Epithelial cell of esophagus (primary cell): ENCODE measurements around the gene SPAG8.
A peak's percentile ranks its signal among the peaks of the same experiment; 100 is the strongest.

Experiments
- DNase-seq: peaks from one replicate; pipeline ENCODE4 v3.0.0; 2010; ENCODE audit warnings: low read depth
- H3K4me3 ChIP-seq: 2 replicates; pipeline ENCODE4 v1.5.1; 2011; ENCODE audit warnings: mild to moderate bottlenecking, low read length, control low read depth
- CTCF ChIP-seq: IDR thresholded peaks from 2 replicates; pipeline ENCODE4 v1.5.1; 2011; ENCODE audit warnings: low read depth, mild to moderate bottlenecking, low read length, control low read depth, inconsistent platforms; ENCODE audit not compliant: insufficient read depth; ENCODE audit errors: missing control alignments

Gene SPAG8

GRCh38 chr9:35791297-35791921 is 20.7 kb downstream of the SPAG8 start, which contains the start of gene NPR2:
Gene NPR2 (plus strand): TSS chr9:35791591. CDS start chr9:35792409, 818 bp downstream.
- no peak for TF ChIP-seq CTCF
- DNase-seq, result peak; percentile 10
- peak within 1 kb of the TSS; percentile 33 for H3K4me3 ChIP-seq

- H3K4me3 ChIP-seq, result no peak overlapping the region
- peak; percentile 89 for TF ChIP-seq CTCF
- peak; percentile 81 for DNase-seq
These were observed 21.4 kb downstream of the SPAG8 start for GRCh38 chr9:35790385-35791296.

GRCh38 chr9:35790025-35790384 is 22.1 kb downstream of the SPAG8 start:
- no peak for TF ChIP-seq CTCF
- no peak for DNase-seq

GRCh38 chr9:35789541-35789940 is 22.5 kb downstream of the SPAG8 start:
- no peak overlapping the region for H3K4me3 ChIP-seq
- no peak for DNase-seq
- TF ChIP-seq CTCF, result no peak

More at GRCh38 chr9:35790025-35790384, 22.1 kb downstream of the SPAG8 start:
- H3K4me3 ChIP-seq, result no peak overlapping the region

- no peak for TF ChIP-seq CTCF
- H3K4me3 ChIP-seq, result no peak overlapping the region
These were observed 28.6 kb downstream of the SPAG8 start for GRCh38 chr9:35783418-35783817.

GRCh38 chr9:35781066-35781465 is 31.0 kb downstream of the SPAG8 start:
- DNase-seq, result no peak
- no peak for TF ChIP-seq CTCF
- H3K4me3 ChIP-seq, result no peak overlapping the region

More at GRCh38 chr9:35783418-35783817, 28.6 kb downstream of the SPAG8 start:
- DNase-seq, result no peak
